BJ (cell line): ENCODE measurements around the gene AMZ2. TPM values are rescaled to one million over a fixed set of nuclear protein-coding genes. Genes with fewer than 3 reads are reported as not detected.
"Not testable (repeated sequence)": the region's sequence is repeated elsewhere in the genome, so short reads cannot be mapped to it uniquely, and the experiment has no call there.

Experiments used
- CTCF ChIA-PET: fragments of 350-600 bp; formaldehyde crosslinking; extraction: SDS; loops from one replicate; lab custom pipeline; 2021; ENCODE audit warnings: antibody characterized with exemption, inconsistent platforms; lab: Yijun Ruan, JAX
- POLR2A ChIA-PET: fragments of 300-600 bp; sonication (Branson Sonifier 250); formaldehyde crosslinking; extraction: SDS; loops from one replicate; lab custom pipeline; 2021; ENCODE audit warnings: antibody characterized with exemption; lab: Charles Lee
- DNase-seq: peaks from one replicate; pipeline ENCODE4 v3.0.0-alpha.2; 2011; ENCODE audit warnings: low read depth
- H3K27me3 ChIP-seq: 2 replicates; pipeline ENCODE4 v1.6.0; 2011; ENCODE audit warnings: low read length; ENCODE audit not compliant: control insufficient read depth, insufficient read depth
- H3K36me3 ChIP-seq: 2 replicates; pipeline ENCODE4 v1.5.1; 2011; ENCODE audit warnings: low read length; ENCODE audit not compliant: control insufficient read depth, insufficient read depth
- H3K4me3 ChIP-seq: 2 replicates; pipeline ENCODE4 v1.5.1; 2011; ENCODE audit warnings: low read depth, mild to moderate bottlenecking, control low read depth, low read length
- polyA minus RNA-seq: library from RNA; depleted of rRNA, polyadenylated mRNA; stranded (reverse); fragments of >200 nt; gene quantifications from 2 replicates; pipeline ENCODE4 v1.2.3, GENCODE V29; 2011; rRNA and poly(A)+ RNA removed
- polyA plus RNA-seq: library from polyadenylated mRNA; depleted of rRNA; stranded (reverse); fragments of >200 nt; gene quantifications from 2 replicates; pipeline ENCODE4 v1.2.3, GENCODE V29; 2011; rRNA removed
- TF ChIP-seq, protein P1 (sequence below): IDR thresholded peaks from 2 replicates; pipeline ENCODE4 v1.5.1; 2011; ENCODE audit warnings: low read depth, mild to moderate bottlenecking, control low read depth, inconsistent platforms, low read length, moderate library complexity; ENCODE audit not compliant: insufficient read depth

AMZ2 gene, protein sequence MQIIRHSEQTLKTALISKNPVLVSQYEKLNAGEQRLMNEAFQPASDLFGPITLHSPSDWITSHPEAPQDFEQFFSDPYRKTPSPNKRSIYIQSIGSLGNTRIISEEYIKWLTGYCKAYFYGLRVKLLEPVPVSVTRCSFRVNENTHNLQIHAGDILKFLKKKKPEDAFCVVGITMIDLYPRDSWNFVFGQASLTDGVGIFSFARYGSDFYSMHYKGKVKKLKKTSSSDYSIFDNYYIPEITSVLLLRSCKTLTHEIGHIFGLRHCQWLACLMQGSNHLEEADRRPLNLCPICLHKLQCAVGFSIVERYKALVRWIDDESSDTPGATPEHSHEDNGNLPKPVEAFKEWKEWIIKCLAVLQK
- 52.0 and 91.1 TPM in 2 replicates for polyA plus RNA-seq
- 13.3 and 19.6 TPM in 2 replicates for polyA minus RNA-seq

DNA sequence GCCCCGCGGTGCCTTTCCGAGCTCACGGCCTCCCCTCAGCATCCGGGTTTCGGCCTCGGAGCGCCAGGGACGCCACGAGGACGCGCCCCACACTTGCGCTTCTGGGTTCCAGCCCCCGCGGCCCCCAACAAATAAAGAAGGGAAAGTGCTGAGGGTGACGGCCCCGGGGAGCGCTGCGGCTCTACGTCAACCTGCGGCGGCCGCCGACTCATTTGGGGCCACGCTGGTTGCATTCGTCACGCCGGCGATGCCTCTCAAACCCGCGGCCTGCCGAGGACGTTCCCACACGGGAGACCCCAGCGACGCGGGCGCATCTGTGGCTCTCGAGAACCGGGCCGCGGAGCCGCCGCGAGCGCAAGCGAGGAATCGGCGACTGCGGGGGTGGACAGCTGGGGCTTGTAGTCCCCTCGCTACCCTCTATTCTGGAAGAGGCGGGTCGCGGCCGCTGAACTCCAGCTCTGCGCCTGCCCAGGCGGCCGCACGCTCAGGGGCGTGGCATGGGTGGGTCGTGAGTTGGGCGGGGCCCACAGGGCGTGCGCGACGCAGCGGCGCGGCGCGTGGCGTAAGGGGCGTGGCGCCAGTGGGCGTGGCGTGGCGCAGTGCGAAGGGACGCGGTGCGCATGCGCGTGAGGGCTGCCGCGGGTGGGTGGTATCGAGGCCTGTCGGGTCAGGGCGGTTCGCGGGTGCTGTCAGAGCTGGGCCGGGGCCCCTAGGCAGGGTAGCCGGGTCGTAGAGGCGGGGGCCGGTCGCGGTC lies at the start of gene AMZ2:
Gene AMZ2, plus strand, starts transcription at position 599 of the 754 bp plus-strand sequence. CDS start 2,145 bp downstream, outside the sequence.
- H3K36me3 ChIP-seq: no peaks in the 10 kb centered on the region; the same call in 1 of the 2 replicates
- POLR2A ChIA-PET: no interaction called here
- DNase-seq: peak; percentile 61
- TF ChIP-seq, protein P1, sequence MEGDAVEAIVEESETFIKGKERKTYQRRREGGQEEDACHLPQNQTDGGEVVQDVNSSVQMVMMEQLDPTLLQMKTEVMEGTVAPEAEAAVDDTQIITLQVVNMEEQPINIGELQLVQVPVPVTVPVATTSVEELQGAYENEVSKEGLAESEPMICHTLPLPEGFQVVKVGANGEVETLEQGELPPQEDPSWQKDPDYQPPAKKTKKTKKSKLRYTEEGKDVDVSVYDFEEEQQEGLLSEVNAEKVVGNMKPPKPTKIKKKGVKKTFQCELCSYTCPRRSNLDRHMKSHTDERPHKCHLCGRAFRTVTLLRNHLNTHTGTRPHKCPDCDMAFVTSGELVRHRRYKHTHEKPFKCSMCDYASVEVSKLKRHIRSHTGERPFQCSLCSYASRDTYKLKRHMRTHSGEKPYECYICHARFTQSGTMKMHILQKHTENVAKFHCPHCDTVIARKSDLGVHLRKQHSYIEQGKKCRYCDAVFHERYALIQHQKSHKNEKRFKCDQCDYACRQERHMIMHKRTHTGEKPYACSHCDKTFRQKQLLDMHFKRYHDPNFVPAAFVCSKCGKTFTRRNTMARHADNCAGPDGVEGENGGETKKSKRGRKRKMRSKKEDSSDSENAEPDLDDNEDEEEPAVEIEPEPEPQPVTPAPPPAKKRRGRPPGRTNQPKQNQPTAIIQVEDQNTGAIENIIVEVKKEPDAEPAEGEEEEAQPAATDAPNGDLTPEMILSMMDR: no peak
- H3K27me3 ChIP-seq: no peaks in the 10 kb centered on the region
- CTCF ChIA-PET: interaction anchor here (1.2 to 2.0 kb wide), 8 partner anchors 11 to 189 kb away, joined by 3 to 14 read pairs (median 5); no protein-coding TSS in a partner anchor
- H3K4me3 ChIP-seq: peak within 1 kb of the TSS; percentile 61

DNA sequence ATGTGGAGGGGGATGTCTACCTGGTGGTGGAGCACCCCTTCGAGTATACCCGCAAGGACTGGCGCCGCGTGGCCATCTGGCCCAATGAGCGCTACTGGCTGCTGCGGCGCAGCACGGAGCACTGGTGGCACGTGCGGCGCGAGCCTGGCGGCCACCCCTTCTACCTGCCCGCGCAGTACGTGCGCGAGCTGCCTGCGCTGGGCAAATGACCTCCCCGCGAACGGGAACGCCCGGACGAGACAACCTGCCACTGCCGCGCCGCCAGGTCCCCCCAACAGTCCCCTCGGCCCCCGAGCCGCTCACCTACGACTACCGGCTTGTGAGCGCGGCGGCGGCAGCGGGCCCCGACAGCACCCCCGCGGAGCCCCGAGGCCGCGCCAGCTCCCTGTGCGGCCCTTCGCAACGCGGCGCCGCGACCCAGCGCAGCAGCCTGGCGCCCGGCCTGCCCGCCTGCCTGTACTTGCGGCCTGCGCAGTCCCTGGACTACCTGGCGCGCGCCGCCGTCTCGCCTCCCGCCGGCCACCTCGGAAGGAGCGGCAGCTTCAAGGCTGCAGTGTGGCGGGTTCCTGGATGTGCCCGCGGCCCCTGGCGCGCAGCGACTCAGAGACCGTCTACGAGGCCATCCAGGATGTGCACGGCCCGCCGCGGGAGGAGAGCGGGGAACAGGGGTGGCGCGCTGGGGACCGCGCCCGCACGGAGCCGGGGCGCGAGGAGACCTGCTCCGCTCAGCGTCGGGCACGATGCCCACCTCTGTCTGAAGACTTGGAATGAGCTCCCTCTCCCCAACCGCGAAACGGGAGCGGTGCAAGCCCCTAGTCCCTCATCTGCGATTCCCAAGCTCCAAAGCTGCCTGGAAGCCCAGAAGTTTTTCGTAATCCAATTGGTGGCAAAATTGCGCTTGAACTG lies 48.7 kb upstream of the AMZ2 start:
- TF ChIP-seq, protein P1: no peak
- ChIA-PET POLR2A (no interaction called here), CTCF (interaction anchor here (0.7 to 3.1 kb wide), 10 partner anchors 9 to 269 kb away, joined by 3 to 26 read pairs (median 10); no protein-coding TSS in a partner anchor)
- no peak overlapping the region for H3K4me3 ChIP-seq
- peaks cover 51% of the 10 kb centered on the region for H3K27me3 ChIP-seq
- DNase-seq: no peak
- H3K36me3 ChIP-seq: no peaks in the 10 kb centered on the region

DNA sequence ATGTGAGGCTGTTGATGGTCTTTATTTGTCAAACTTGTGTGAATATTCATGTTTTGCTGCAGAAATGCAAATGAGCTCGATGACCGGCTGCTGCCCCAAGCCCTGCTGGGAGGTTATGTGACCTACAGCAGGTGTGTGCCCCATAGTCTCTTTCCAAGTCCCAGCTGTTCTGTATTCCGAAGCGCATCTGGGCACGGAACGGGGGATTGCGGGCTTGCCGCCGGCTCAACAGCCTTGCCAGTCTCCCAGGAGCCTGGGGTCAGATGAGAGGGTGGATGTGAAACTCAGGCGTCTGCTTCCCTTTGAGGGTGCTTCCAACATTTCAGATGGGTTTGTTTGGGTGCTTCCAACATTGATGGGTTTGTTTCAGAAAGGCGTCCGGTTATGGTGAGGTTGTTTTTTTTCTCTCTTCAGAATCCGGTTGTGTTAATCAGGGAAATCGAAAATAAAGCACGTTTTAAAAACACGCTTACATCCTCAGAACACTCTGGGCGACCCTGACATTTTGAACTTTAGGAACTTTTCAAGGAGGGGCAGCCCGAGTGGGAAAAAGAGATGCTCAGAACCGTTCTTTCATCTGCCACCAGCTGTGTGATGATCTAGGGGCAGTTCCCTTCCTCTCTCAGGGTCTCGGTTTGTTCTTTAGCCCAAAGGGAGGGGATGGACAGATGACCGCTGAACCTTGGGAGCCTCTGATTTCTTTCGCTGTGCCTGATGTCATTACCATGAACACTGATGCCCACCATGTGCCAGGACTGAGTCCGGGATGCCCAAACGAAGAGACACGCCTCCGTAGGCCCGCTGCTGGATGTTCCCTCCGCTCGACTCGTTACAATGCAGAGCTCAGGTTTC lies 47.8 kb upstream of the AMZ2 start:
- no peak for DNase-seq
- no peaks in the 10 kb centered on the region for H3K36me3 ChIP-seq
- H3K27me3 ChIP-seq: peaks cover 51% of the 10 kb centered on the region
- TF ChIP-seq, protein P1: no peak
- POLR2A ChIA-PET: no interaction called here
- CTCF ChIA-PET: interaction anchor here (0.7 to 3.1 kb wide), 32 partner anchors 10 to 507 kb away, joined by 3 to 26 read pairs (median 4); partner anchors contain the start of gene AMZ2
- no peak overlapping the region; the same call in 1 of the 2 replicates for H3K4me3 ChIP-seq

DNA sequence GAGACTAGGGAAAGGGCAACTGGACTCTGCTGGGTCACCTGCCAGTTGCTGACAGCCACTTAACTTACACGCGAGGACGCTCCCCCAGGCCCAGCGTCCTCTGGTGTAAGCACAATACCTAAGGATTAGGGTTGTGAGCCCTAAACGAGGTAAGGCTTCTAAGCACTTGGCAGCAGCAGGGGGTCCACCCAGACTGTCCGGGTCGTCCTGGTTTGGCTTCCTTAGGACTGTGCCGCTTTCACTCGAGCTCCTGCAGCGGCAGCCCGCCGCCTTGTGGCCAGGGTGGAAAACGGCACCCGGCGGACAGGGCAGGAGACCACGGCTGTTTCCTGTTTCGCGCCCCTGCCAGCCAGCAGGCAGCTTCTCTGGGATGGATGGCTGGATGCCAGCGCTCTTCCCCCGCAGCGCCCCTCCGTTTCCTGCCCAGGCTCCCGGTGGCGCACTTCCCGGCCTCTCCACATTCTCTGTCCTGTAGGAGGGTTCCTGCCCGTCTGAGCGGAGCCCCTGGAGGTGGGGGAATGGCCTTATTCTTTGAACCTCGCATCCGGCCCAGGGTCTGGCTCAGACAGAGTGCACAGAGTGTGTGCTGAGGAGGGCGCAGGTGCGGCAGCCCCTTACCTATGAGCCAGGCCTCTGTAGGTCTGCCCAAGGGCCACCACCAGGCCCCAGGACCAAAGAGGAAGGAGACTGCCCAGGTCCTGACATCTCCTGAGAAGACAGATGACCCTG lies 47.0 kb upstream of the AMZ2 start:
- POLR2A ChIA-PET: no interaction called here
- no peaks in the 10 kb centered on the region for H3K36me3 ChIP-seq
- peaks cover 44% of the 10 kb centered on the region for H3K27me3 ChIP-seq

DNA sequence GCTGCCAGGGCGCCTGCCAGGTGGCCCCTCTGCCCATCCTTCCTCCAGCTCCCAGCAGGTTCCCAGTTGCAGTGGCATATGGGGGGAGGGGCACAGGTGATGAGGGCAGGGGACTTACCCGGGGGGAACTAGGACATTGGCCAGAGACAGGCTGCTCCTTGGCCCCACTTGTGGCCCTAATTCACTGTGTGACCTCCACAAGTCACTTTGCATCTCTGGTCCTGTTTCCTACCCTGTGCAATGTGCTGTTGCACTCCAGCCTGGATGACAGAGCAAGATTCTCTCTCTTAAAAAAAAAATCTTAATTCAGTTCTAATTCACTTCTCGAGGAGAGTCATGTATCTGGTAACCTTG lies 46.4 kb upstream of the AMZ2 start:
- H3K36me3 ChIP-seq, H3K4me3 ChIP-seq, DNase-seq, POLR2A ChIA-PET: not testable (repeated sequence)
- CTCF ChIA-PET: interaction anchor here (0.7 to 3.1 kb wide), 27 partner anchors 8 to 268 kb away, joined by 3 to 26 read pairs (median 4); partner anchors contain the start of gene AMZ2
- H3K27me3 ChIP-seq: peaks cover 41% of the 10 kb centered on the region

More for the DNA sequence above, 47.0 kb upstream of the AMZ2 start:
- no peak for DNase-seq
- H3K4me3 ChIP-seq: peak overlapping the region; percentile 17; the same call in 1 of the 2 replicates
- CTCF ChIA-PET: interaction anchor here (0.7 to 3.1 kb wide), 30 partner anchors 10 to 506 kb away, joined by 3 to 26 read pairs (median 4); partner anchors contain the start of gene AMZ2
- TF ChIP-seq, protein P1: peak; percentile 95

DNA sequence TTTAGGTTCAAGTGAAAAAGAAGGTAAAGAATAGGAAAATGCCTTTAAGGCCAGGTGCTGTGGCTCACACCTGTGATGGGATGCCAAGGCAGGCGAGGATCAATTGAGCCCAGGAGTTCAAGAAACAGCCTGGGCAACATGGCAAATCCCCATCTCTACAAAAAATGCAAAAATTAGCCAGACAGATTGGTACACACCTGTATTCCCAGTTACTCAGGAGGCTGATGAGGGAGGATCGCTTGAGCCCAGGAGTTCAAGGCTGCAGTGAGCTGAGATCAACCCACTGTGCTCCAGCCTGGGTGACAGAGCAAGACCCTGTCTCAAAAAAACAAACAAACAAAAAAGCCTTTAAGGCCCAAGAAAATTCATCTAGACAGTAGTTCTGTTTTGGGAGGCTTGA lies 45.5 kb upstream of the AMZ2 start:
- DNase-seq, H3K4me3 ChIP-seq, H3K36me3 ChIP-seq, POLR2A ChIA-PET: not testable (repeated sequence)
- peaks cover 32% of the 10 kb centered on the region for H3K27me3 ChIP-seq
- CTCF ChIA-PET: interaction anchor here (0.7 to 3.1 kb wide), 5 partner anchors 10 to 153 kb away, joined by 3 to 26 read pairs (median 5); partner anchors contain the start of gene AMZ2
